ENCODE results near the gene EPG5. TPM values are rescaled to one million over a fixed set of nuclear protein-coding genes. Genes with fewer than 3 reads are reported as not detected.
A peak's percentile ranks its signal among the peaks of the same experiment; 100 is the strongest.

The EPG5 gene
- total and polyA plus RNA-seq, 10 of the 15 experiments (the other 5 are each of a cell fraction or from before 2014, with no cell fraction given): 1.9 to 27.7 (median 9.0) TPM

GRCh38 chr18:45967007-45967706, at the start of gene EPG5 (continued):
- TF ChIP-seq HDGF (IDR thresholded peaks at IDR 0.05) (peak; percentile 79; the same call in 1 of the 2 replicates), E4F1 (IDR thresholded peaks at IDR 0.05; ENCODE audit: borderline replicate concordance, partially characterized antibody) (peak; percentile 8), CREB1 (IDR thresholded peaks at IDR 0.05; ENCODE audit: low read depth) (peak; percentile 56), STAT3 (IDR thresholded peaks at IDR 0.05; ENCODE audit: low read depth, low read length) (no peak), CUX1 (IDR thresholded peaks at IDR 0.05; ENCODE audit: insufficient replicate concordance, low read depth, low read length) (no peak), E2F8 (IDR thresholded peaks at IDR 0.05; ENCODE audit: low read depth, partially characterized antibody) (no peak), ZNF384 (IDR thresholded peaks at IDR 0.05; ENCODE audit: borderline replicate concordance, low read depth, low read length) (no peak), MAX (IDR thresholded peaks at IDR 0.05; ENCODE audit: low read depth, low read length) (peak; percentile 52; the same call in 1 of the 2 replicates), CHD4 (IDR thresholded peaks at IDR 0.05) (no peak), TCF12 (IDR thresholded peaks at IDR 0.05; ENCODE audit: low read depth, low read length) (0 out of 2 replicates have a peak, but pooled peaks have one; percentile 18), CREM (IDR thresholded peaks at IDR 0.05; ENCODE audit: low read depth) (peak; percentile 77; the same call in 1 of the 2 replicates), SREBF2 (IDR thresholded peaks at IDR 0.05; ENCODE audit: low read length) (no peak), E2F4 (IDR thresholded peaks at IDR 0.05; ENCODE audit: low read depth, low read length) (peak; percentile 53; the same call in 1 of the 2 replicates), IRF4 (IDR thresholded peaks at IDR 0.05; ENCODE audit: low read depth, low read length) (no peak), SRF (IDR thresholded peaks at IDR 0.05; ENCODE audit: low read depth in 2 of 2, low read length in 2 of 2) (0 out of 4 replicates have a peak, but pooled peaks of 1 of the 2 experiments have one; percentile 1), IRF5 (IDR thresholded peaks at IDR 0.05; ENCODE audit: borderline replicate concordance) (no peak)
